HG03457 (cell line): Measurements from ENCODE around the gene OTULIN.

Experiments
- ATAC-seq: cut with Tn5 transposase; IDR thresholded peaks from one replicate; pipeline ENCODE4 v1.9.1; 2021; ENCODE audit warnings: moderate number of reproducible peaks; ENCODE audit not compliant: unreplicated experiment

Gene OTULIN

GRCh38 chr5:14738050-14738449 is 73.5 kb downstream of the OTULIN start:
- ATAC-seq: no peak

GRCh38 chr5:14739538-14739937 is 75.0 kb downstream of the OTULIN start:
- ATAC-seq: no peak

- ATAC-seq: no peak
These were observed 75.5 kb downstream of the OTULIN start for GRCh38 chr5:14739981-14740380.

- no peak for ATAC-seq
These were observed 76.6 kb downstream of the OTULIN start for GRCh38 chr5:14741131-14741530.

GRCh38 chr5:14741801-14742440 is 77.4 kb downstream of the OTULIN start:
- ATAC-seq: no peak

GRCh38 chr5:14742498-14742897 is 78.0 kb downstream of the OTULIN start:
- no peak for ATAC-seq

GRCh38 chr5:14743601-14744295 is 79.2 kb downstream of the OTULIN start:
- ATAC-seq: no peak

- ATAC-seq: no peak
These were observed 80.0 kb downstream of the OTULIN start for GRCh38 chr5:14744296-14745187.

GRCh38 chr5:14745188-14745563 is 80.7 kb downstream of the OTULIN start:
- ATAC-seq: no peak

GRCh38 chr5:14745753-14746152 is 81.2 kb downstream of the OTULIN start:
- no peak for ATAC-seq

- no peak for ATAC-seq
These were observed 83.8 kb downstream of the OTULIN start for GRCh38 chr5:14748180-14748900.
